ACHN (cell line): Measurements from ENCODE around the gene TMEM184B.

Source experiments
- DNase-seq: peaks from one replicate; pipeline ENCODE4 v3.0.0-alpha.2; 2015
- in situ Hi-C: cut with HindIII; loops from 2 replicates; pipeline ENCODE4 v1.10.0; 2017; ENCODE audit warnings: low sequenced_read_pairs, low pct_ligation_motif_present, low pct_unique_long_range_greater_than_20kb

The TMEM184B gene

DNA sequence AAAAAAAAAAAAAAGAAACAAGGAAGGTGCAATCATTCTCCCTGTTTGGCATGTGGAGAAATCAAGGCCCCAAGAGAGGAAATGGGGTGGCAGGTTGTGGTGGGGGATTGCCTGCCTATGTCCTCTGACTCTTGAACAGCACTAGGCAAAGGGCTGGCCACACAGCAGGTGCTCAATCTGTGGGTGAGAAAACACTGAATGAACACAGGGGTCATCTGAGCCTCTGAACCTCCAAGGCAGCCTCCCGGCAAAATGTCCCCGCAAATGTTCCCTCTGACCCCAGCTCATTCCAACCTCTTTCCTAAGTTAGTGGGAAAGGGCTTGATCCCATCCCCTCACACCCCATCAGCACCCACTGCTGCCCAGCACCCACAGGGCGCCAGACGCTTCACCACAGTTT is 95.8 kb downstream of the TMEM184B start:
- in situ Hi-C loops, result no loop called here
- no peak for DNase-seq

DNA sequence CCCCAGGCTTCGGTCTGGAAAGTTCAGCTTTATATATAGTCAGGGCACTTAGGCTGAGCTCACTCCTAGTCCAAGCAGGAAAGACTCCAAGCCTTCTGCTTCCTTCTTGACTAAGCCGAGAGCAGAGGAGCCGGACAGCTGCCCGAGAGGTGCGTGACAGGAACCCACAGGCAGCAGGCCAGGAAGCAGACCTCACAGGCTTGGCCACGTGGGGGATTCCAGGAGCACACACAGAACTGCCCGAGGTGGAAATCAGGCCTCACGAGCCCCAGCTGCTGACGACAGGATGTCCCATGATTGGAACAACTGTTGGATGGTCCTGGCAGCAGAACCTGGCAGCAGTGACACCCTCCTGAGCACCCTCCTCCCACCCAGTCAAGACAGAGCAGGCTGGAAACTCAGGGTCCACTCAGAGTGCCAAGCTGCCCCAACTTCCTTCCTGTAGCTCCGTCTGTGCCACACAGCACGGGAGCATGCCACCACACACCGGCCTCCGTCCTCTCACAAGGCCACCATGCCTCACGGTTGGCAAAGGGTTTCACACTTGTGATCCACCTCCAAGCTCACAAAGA is 96.6 kb downstream of the TMEM184B start:
- in situ Hi-C loops, result no loop called here
- no peak for DNase-seq

DNA sequence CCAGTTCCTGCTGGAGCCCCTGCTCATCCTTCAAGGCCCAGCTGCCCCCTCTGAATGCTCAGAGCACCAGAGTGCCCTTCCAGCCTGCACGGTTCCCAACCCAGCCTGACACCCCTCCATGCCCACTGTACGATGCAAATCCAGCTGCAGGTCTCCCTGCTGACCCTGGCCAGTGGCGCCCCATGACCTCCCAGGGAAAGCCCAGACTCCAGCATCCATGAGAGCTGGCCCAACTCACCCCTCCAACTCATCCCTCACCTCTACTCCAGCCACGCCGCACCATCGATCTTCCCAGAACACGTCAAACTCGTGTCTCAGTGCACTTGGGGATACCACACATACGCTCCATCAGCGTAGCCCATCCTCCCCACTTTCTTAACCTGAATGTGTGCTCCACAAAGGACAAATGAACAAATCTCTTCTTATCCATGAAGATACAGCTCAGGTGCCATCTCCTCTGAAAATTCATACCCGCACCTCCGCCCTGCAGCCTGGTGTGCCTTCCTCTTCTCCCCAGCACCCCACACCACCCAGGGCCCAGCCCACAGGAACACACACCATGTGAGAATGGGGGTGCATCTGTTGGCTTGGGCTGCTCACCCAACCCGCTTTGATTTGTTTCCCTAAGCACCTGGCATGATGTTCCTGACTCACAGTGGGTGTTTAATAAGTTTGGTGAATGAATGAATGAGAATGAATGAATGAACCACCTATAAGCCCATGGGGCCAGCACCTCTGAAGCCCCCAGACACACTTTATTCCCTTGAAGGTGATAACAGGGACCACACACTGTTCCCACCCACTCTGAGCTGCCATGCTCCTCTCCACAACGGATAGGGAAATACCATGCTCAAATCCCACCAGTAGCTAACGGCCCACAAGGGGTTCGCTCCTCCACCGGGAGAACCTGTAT is 97.3 kb downstream of the TMEM184B start:
- in situ Hi-C loops, result no loop called here
- no peak for DNase-seq

DNA sequence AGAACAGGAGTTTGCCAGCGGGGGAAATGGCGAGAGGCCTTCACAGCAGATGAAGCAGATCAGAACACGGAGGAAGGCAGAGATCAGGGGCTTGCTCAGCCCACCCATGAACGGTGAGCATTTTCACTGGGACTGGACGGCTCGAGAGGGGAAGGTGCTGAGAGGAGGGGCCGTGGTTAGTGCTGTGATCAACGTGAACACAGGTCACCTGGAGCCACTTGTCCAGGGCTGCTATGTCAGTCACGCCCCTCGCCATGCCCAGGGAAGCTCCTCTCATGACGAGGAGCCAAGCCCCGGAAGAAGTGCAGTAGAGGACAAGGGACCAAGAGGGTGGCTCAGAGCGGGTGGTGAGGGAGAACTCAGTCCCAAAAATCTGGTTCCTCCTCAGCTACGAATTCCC is 98.2 kb downstream of the TMEM184B start:
- in situ Hi-C loops, result no loop called here

DNA sequence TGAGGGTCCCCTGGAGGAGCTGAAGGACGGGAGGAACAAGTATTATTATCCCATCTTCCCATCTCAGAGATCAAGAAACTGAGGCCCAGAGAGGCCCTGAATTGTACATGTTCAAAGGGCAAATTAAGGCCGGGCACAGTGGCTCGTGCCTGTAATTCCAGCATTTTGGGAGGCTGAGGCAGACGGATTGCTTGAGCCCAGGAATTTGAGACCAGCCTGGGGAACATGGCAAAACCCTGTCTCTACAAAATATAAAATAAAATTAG is 99.2 kb downstream of the TMEM184B start:
- no peak for DNase-seq
- in situ Hi-C loops, result no loop called here

More for the DNA sequence above, 98.2 kb downstream of the TMEM184B start:
- no peak for DNase-seq

DNA sequence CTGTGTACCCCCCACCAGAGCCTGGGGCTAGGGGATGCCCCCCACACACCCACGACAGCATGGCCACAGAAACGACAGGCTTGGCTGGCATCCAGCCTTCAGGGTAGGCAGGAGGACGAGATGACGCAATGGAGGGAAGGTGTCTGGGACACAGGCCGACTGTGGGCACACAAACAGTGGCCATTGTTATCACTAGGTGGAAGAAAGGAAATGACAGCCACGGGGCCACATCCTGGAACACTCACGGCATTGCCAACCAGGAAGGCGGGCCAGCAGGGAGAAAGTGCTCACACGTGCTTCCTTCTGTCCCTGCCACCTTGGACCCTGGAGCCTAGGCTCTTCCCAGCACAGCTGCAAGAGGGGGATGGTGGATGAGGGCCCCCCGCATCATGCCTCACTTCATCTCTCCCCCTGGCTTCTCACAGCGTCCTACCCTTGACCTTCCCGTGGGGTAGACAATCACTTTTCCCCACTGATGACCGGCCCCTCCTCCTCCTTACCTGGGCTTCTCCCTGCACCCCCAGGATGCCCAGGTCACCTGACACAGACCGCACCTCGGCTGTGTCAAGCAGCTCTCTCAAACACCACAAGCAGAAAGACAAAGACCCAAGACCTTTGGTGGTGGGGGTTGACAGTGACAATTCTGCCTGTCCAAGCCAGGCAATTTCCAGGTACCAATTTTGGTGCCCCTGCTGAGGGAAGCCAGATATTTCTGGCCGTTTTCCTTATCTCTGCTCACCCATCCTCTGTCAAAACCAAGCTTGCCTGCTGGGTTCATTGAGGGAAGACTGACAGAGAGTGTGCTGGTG is 99.8 kb downstream of the TMEM184B start:
- in situ Hi-C loops, result no loop called here
- no peak for DNase-seq

DNA sequence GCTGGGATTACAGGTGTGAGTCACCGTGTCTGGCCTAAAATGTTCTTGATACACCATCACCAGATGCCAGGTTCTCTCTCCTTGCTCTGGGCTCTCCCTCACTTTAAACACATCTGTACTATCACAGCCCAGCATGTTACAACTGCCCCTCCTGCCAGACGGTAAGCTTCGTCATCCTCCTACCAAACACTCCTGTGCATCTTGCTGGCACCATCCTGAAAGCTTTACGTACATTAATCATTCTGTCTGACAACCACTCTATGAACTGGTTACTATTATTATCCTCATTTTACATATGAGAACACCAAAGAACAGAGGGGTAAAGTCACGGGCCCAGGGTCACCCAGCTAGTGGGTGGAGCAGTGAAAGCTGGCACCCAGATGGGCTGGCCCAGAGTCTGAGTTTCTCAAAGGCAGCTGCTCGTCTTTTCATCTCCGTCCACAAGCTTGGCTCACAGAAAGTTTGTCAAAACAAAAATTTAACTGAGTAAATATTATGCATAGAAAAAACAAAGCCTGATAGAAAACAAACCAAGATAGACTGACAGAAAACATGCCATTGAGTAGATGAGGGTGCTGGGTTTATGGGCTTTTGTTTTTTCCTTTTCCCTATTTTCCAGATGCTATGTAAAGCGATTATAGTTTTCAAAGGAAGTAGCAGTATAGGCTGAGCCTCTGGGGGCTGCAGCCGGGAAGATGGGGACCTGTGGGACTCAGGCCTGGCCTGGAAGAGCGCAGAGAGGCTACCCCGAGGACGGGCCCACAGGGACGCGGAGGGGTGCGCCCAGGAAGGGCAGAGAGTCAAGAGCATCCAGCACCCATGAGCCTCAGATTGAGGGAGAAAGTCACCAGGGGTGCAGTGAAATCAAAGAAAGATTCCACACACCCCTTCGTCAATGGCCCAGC is 100.6 kb downstream of the TMEM184B start:
- no peak for DNase-seq
- in situ Hi-C loops, result no loop called here

DNA sequence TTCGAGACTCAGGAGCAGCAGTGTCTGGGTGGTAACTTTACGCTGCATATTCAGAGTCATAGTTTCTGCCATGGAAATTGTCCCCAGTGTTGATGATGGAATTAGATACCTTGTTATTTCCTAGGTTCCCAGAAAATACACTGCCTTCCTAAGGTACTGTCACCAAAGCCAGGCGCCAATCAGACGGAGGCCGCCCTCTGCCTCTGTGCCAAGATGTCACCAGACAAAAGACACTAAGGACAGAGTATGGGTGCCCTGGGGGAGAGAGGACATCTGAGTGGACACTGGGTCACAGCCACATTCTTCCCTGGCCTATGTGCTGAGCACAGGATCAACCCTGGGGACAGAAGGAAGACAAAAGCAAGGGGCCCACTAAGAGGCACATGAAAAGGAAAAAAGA is 102.3 kb downstream of the TMEM184B start:
- no peak for DNase-seq
- in situ Hi-C loops, result no loop called here
